CD8-positive, alpha-beta memory T cell (primary cell): Measurements from ENCODE around the gene ALDH1L1. TPM values are rescaled to one million over a fixed set of nuclear protein-coding genes. Genes with fewer than 3 reads are reported as not detected.
A peak's percentile ranks its signal among the peaks of the same experiment; 100 is the strongest.

Experiments
- CTCF ChIA-PET: fragments of 350-600 bp; sonication (Branson Sonifier 250); formaldehyde crosslinking; loops from one replicate; lab custom pipeline; 2021; ENCODE audit warnings: antibody characterized with exemption; lab: Charles Lee
- POLR2A ChIA-PET: fragments of 350-600 bp; sonication (Branson Sonifier 250); formaldehyde crosslinking; loops from one replicate; lab custom pipeline; 2021; ENCODE audit warnings: antibody characterized with exemption; lab: Charles Lee
- DNase-seq, 5 donors: peaks; one replicate each; pipeline versions ENCODE4 v3.0.0 to v3.0.0-alpha.2; 2020 to 2022; ENCODE audit warnings: mixed read lengths in 1 of 5
- H3K27ac ChIP-seq: one replicate; pipeline ENCODE4 v1.7.0; 2013; ENCODE audit warnings: low read depth, mild to moderate bottlenecking, low read length, moderate library complexity
- H3K27me3 ChIP-seq: 2 replicates; pipeline ENCODE4 v1.7.0; 2013; ENCODE audit warnings: low read length, mild to moderate bottlenecking; ENCODE audit not compliant: insufficient read depth, poor library complexity, severe bottlenecking
- H3K36me3 ChIP-seq: 2 replicates; pipeline ENCODE4 v1.7.0; 2013; ENCODE audit warnings: mild to moderate bottlenecking, low read length, moderate library complexity; ENCODE audit not compliant: insufficient read depth
- H3K4me1 ChIP-seq: 2 replicates; pipeline ENCODE4 v1.7.0; 2013; ENCODE audit warnings: mild to moderate bottlenecking, low read length, moderate library complexity; ENCODE audit not compliant: insufficient read depth
- H3K4me3 ChIP-seq: 2 replicates; pipeline ENCODE4 v1.7.0; 2013; ENCODE audit warnings: mild to moderate bottlenecking, low read length
- H3K9me3 ChIP-seq: 2 replicates; pipeline ENCODE4 v1.7.0; 2013; ENCODE audit warnings: mild to moderate bottlenecking, low read length
- H3K27ac Mint-ChIP-seq, 8 donors: one replicate each; pipeline ENCODE4 v1.8.0; 2020 to 2021; ENCODE audit warnings: mixed read lengths in 8 of 8, mild to moderate bottlenecking in 6 of 8, inconsistent platforms in 3 of 8, moderate library complexity in 3 of 8
- H3K27me3 Mint-ChIP-seq, 2 donors: one replicate each; pipeline ENCODE4 v1.8.0; 2020 to 2021; ENCODE audit warnings: mixed read lengths in 2 of 2, mild to moderate bottlenecking in 1 of 2, moderate library complexity in 1 of 2
- H3K36me3 Mint-ChIP-seq, 3 donors: one replicate each; pipeline ENCODE4 v1.8.0; 2020 to 2021; ENCODE audit warnings: mixed read lengths in 3 of 3, inconsistent platforms in 1 of 3, mild to moderate bottlenecking in 1 of 3
- H3K4me1 Mint-ChIP-seq, 3 donors: one replicate each; pipeline ENCODE4 v1.8.0; 2020 to 2021; ENCODE audit warnings: mixed read lengths in 3 of 3, inconsistent platforms in 1 of 3, mild to moderate bottlenecking in 1 of 3
- H3K4me3 Mint-ChIP-seq, 7 donors: one replicate each; pipeline ENCODE4 v1.8.0; 2020 to 2021; ENCODE audit warnings: mixed read lengths in 7 of 7, mild to moderate bottlenecking in 6 of 7, moderate library complexity in 4 of 7, inconsistent platforms in 2 of 7
- H3K9me3 Mint-ChIP-seq, 5 donors: one replicate each; pipeline ENCODE4 v1.8.0; 2020 to 2022; ENCODE audit warnings: mixed read lengths in 5 of 5, mild to moderate bottlenecking in 3 of 5, moderate library complexity in 2 of 5, inconsistent platforms in 1 of 5
- polyA plus RNA-seq: library from polyadenylated mRNA; unstranded; fragments of 300-500 nt; fragmentation: Illumina TruSeq; gene quantifications from one replicate; pipeline ENCODE4 v1.2.3, GENCODE V29; 2021
- total RNA-seq, 2 experiments: library from RNA; stranded (reverse); gene quantifications; one replicate each; pipeline ENCODE4 v1.2.3, GENCODE V29; 2021

Gene ALDH1L1
- total and polyA plus RNA-seq, 3 experiments from 2014 or later = not detected

GRCh38 chr3:126131881-126132750 is 48.3 kb downstream of the ALDH1L1 start:
- H3K4me3 ChIP-seq = no peak overlapping the region
- H3K27ac ChIP-seq = no peak overlapping the region
- ChIA-PET POLR2A (no interaction called here), CTCF (no interaction called here)
- peak overlapping the region in 2 of 8 donors; percentile 15 to 62 for H3K27ac Mint-ChIP-seq
- peaks cover 10 to 15% of the 10 kb centered on the region in 2 donors for H3K27me3 Mint-ChIP-seq
- H3K9me3 Mint-ChIP-seq = no peaks in the 10 kb centered on the region
- no peaks in the 10 kb centered on the region for H3K4me1 Mint-ChIP-seq
- H3K4me3 Mint-ChIP-seq = no peak overlapping the region
- peak in 1 of 5 donors; percentile 38 for DNase-seq
- no peaks in the 10 kb centered on the region for H3K36me3 Mint-ChIP-seq
- H3K27me3 ChIP-seq = no peaks in the 10 kb centered on the region
- H3K4me1 ChIP-seq = no peaks in the 10 kb centered on the region
- no peaks in the 10 kb centered on the region for H3K36me3 ChIP-seq
- no peaks in the 10 kb centered on the region for H3K9me3 ChIP-seq

- H3K27ac Mint-ChIP-seq = no peak overlapping the region
- POLR2A ChIA-PET = no interaction called here
These were observed 49.2 kb downstream of the ALDH1L1 start for GRCh38 chr3:126130981-126131745.

GRCh38 chr3:126130081-126130855 is 50.1 kb downstream of the ALDH1L1 start:
- Mint-ChIP-seq H3K4me3 (no peak overlapping the region), H3K27me3 (peaks cover 6 to 8% of the 10 kb centered on the region in 2 donors), H3K4me1 (no peaks in the 10 kb centered on the region), H3K27ac (no peak overlapping the region), H3K9me3 (no peaks in the 10 kb centered on the region), H3K36me3 (no peaks in the 10 kb centered on the region)
- no peaks in the 10 kb centered on the region for H3K9me3 ChIP-seq
- no peaks in the 10 kb centered on the region for H3K4me1 ChIP-seq
- H3K27me3 ChIP-seq = no peaks in the 10 kb centered on the region
- POLR2A ChIA-PET = no interaction called here
- no peak overlapping the region for H3K27ac ChIP-seq
- no peak overlapping the region for H3K4me3 ChIP-seq
- CTCF ChIA-PET = interaction anchor here (1.0 kb wide), 1 partner anchor 10 kb away, joined by 3 read pairs; no protein-coding TSS in a partner anchor
- DNase-seq = peak in 1 of 5 donors; percentile 39
- H3K36me3 ChIP-seq = no peaks in the 10 kb centered on the region

More at GRCh38 chr3:126130981-126131745, 49.2 kb downstream of the ALDH1L1 start:
- CTCF ChIA-PET = interaction anchor here (1.0 kb wide), 1 partner anchor 9 kb away, joined by 3 read pairs; no protein-coding TSS in a partner anchor
- Mint-ChIP-seq H3K27me3 (peaks cover 10 to 13% of the 10 kb centered on the region in 2 donors), H3K9me3 (no peaks in the 10 kb centered on the region), H3K36me3 (no peaks in the 10 kb centered on the region), H3K4me1 (no peaks in the 10 kb centered on the region), H3K4me3 (no peak overlapping the region)
- Histone ChIP-seq H3K36me3 (no peaks in the 10 kb centered on the region), H3K9me3 (no peaks in the 10 kb centered on the region), H3K27me3 (no peaks in the 10 kb centered on the region), H3K27ac (no peak overlapping the region), H3K4me3 (no peak overlapping the region), H3K4me1 (no peaks in the 10 kb centered on the region)
- DNase-seq = peak in 1 of 5 donors; percentile 39

- ChIA-PET POLR2A (no interaction called here), CTCF (no interaction called here)
- no peaks in the 10 kb centered on the region for H3K9me3 Mint-ChIP-seq
- H3K27me3 Mint-ChIP-seq = peaks cover 4% of the 10 kb centered on the region in 2 donors
- H3K36me3 Mint-ChIP-seq = no peaks in the 10 kb centered on the region
- no peaks in the 10 kb centered on the region for H3K4me1 ChIP-seq
- H3K4me3 Mint-ChIP-seq = no peak overlapping the region
- no peak overlapping the region for H3K27ac ChIP-seq
- no peak overlapping the region for H3K27ac Mint-ChIP-seq
- no peaks in the 10 kb centered on the region for H3K9me3 ChIP-seq
- H3K4me1 Mint-ChIP-seq = no peaks in the 10 kb centered on the region
- peak in 1 of 5 donors; percentile 23 for DNase-seq
- no peak overlapping the region for H3K4me3 ChIP-seq
- no peaks in the 10 kb centered on the region for H3K36me3 ChIP-seq
- no peaks in the 10 kb centered on the region for H3K27me3 ChIP-seq
These were observed 50.9 kb downstream of the ALDH1L1 start for GRCh38 chr3:126129398-126129891.

- no peak overlapping the region for H3K4me3 ChIP-seq
- no peak overlapping the region for H3K27ac ChIP-seq
- CTCF ChIA-PET = no interaction called here
- Mint-ChIP-seq H3K4me1 (no peaks in the 10 kb centered on the region), H3K36me3 (no peaks in the 10 kb centered on the region), H3K4me3 (no peak overlapping the region), H3K27ac (no peak overlapping the region), H3K27me3 (peaks cover 4 to 6% of the 10 kb centered on the region in 2 donors), H3K9me3 (no peaks in the 10 kb centered on the region)
- no peaks in the 10 kb centered on the region for H3K9me3 ChIP-seq
- peak in 1 of 5 donors; percentile 36 for DNase-seq
- POLR2A ChIA-PET = no interaction called here
- no peaks in the 10 kb centered on the region for H3K36me3 ChIP-seq
- no peaks in the 10 kb centered on the region for H3K27me3 ChIP-seq
- H3K4me1 ChIP-seq = no peaks in the 10 kb centered on the region
These were observed 51.6 kb downstream of the ALDH1L1 start for GRCh38 chr3:126128504-126129397.

GRCh38 chr3:126127904-126128303 is 52.5 kb downstream of the ALDH1L1 start:
- no peak overlapping the region for H3K4me3 Mint-ChIP-seq
- H3K4me1 ChIP-seq = no peaks in the 10 kb centered on the region
- H3K27ac Mint-ChIP-seq = no peak overlapping the region
- no peak overlapping the region for H3K4me3 ChIP-seq
- H3K4me1 Mint-ChIP-seq = no peaks in the 10 kb centered on the region
- H3K36me3 ChIP-seq = no peaks in the 10 kb centered on the region
- POLR2A ChIA-PET = no interaction called here
- peaks cover 0 to 7% of the 10 kb centered on the region in 2 donors for H3K27me3 Mint-ChIP-seq
- no peaks in the 10 kb centered on the region for H3K36me3 Mint-ChIP-seq
- H3K9me3 Mint-ChIP-seq = no peaks in the 10 kb centered on the region
- H3K27me3 ChIP-seq = no peaks in the 10 kb centered on the region
- peak in 1 of 5 donors; percentile 14 for DNase-seq
- no peaks in the 10 kb centered on the region for H3K9me3 ChIP-seq
- no peak overlapping the region for H3K27ac ChIP-seq
- CTCF ChIA-PET = no interaction called here

GRCh38 chr3:126127452-126127851 is 52.9 kb downstream of the ALDH1L1 start:
- CTCF ChIA-PET = no interaction called here
- H3K36me3 ChIP-seq = no peaks in the 10 kb centered on the region
- H3K27me3 ChIP-seq = no peaks in the 10 kb centered on the region
- H3K9me3 ChIP-seq = no peaks in the 10 kb centered on the region
- Mint-ChIP-seq H3K27me3 (peaks cover 0 to 7% of the 10 kb centered on the region in 2 donors), H3K9me3 (no peaks in the 10 kb centered on the region), H3K4me1 (no peaks in the 10 kb centered on the region), H3K4me3 (no peak overlapping the region), H3K36me3 (no peaks in the 10 kb centered on the region), H3K27ac (no peak overlapping the region)
- no peak overlapping the region for H3K4me3 ChIP-seq
- DNase-seq = peak in 1 of 5 donors; percentile 23
- POLR2A ChIA-PET = no interaction called here
- H3K4me1 ChIP-seq = no peaks in the 10 kb centered on the region
- H3K27ac ChIP-seq = no peak overlapping the region
